Measurements from ENCODE around the gene NAA40. TPM values are rescaled to one million over a fixed set of nuclear protein-coding genes. Genes with fewer than 3 reads are reported as not detected.

Gene NAA40
- total and polyA plus RNA-seq, 2 of the 13 experiments (the other 11 are each of a cell fraction or from before 2014, with no cell fraction given): 11.1 to 17.9 TPM

DNA sequence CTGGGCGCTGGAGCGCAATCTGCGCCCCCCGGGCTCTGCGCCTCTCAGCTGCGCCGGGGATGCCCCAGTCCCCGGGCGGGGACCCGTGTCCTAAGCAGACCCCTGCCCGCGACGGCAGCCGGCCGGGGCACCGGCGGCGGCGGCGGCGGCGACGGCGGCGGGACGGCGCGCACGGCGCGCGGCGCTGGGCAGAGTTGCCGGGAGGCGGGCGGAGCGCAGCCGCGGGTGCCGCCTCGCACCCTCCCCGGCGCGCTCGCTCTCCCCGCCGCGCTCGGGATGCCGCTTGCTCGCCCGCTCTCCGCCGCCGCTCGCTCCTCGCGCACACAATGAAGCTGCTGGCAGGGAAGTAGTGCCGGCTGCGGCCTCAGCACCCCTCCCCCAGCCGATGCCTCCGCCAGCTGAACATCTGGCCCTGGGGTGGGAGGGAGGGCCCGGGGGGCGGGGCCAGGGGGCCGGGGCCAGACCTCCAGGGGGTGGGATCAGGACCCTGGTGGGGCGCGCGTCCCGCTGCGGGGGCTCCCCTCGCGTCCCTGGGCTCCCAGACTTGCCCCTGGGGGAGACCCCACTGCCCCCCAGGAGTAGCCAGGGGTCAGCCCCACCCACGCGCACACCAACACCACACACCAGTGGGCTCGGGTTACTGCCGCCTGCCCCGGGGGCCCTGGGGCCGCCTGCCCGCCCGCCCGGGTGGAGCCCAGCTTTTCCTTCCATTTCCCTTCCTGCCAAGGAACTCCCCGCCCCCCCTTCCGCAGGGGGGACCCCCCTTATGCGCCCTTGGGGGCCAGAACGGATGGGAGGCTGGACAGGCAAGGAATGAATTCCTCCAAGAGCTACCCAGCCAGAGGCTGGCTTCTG is 21.7 kb upstream of the NAA40 start, which contains the start of gene RCOR2 (continued):
- TF ChIP-seq, protein P1, sequence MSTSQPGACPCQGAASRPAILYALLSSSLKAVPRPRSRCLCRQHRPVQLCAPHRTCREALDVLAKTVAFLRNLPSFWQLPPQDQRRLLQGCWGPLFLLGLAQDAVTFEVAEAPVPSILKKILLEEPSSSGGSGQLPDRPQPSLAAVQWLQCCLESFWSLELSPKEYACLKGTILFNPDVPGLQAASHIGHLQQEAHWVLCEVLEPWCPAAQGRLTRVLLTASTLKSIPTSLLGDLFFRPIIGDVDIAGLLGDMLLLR (CRISPR knock-in tag; IDR thresholded peaks at IDR 0.05): no peak; the same call in 1 of the 2 replicates
- TF ChIP-seq HCFC1 (IDR thresholded peaks at IDR 0.05; ENCODE audit: low read depth, low read length) (no peak), TIGD3 (CRISPR knock-in tag; IDR thresholded peaks at IDR 0.05; ENCODE audit: borderline replicate concordance) (no peak), KDM2A (CRISPR knock-in tag; IDR thresholded peaks at IDR 0.05; ENCODE audit: borderline replicate concordance, low read depth) (peak; percentile 60; the same call in 1 of the 2 replicates), MLLT10 (CRISPR knock-in tag; IDR thresholded peaks at IDR 0.05) (no peak), KLF11 (CRISPR knock-in tag; IDR thresholded peaks at IDR 0.05) (no peak), MIER3 (CRISPR knock-in tag; IDR thresholded peaks at IDR 0.05; ENCODE audit: borderline replicate concordance) (no peak), E2F1 (CRISPR knock-in tag; IDR thresholded peaks at IDR 0.05) (no peak), REPIN1 (CRISPR knock-in tag; IDR thresholded peaks at IDR 0.05; ENCODE audit: borderline replicate concordance, low read depth) (no peak), ZNF501 (CRISPR knock-in tag; IDR thresholded peaks at IDR 0.05) (peak; percentile 19; the same call in 1 of the 2 replicates), ATM (IDR thresholded peaks at IDR 0.05; ENCODE audit: borderline replicate concordance) (no peak), U2AF1 (optimal IDR thresholded peaks at IDR 0.05; ENCODE audit: low read depth, low read length) (no peak), NR2F1 (CRISPR knock-in tag; IDR thresholded peaks at IDR 0.05) (no peak), YY1 (IDR thresholded peaks at IDR 0.05; ENCODE audit: insufficient read depth, insufficient replicate concordance, low read depth, low read length) (peak; percentile 57), SETDB1 (CRISPR knock-in tag; IDR thresholded peaks at IDR 0.05; ENCODE audit: borderline replicate concordance) (no peak), NR3C1 (CRISPR knock-in tag; IDR thresholded peaks at IDR 0.05) (no peak), ZNF761 (CRISPR knock-in tag; conservative IDR thresholded peaks at IDR 0.05) (0 out of 2 replicates have a peak, but pooled peaks have one; percentile 14), KDM1A (CRISPR knock-in tag; IDR thresholded peaks at IDR 0.05) (0 out of 2 replicates have a peak, but pooled peaks have one; percentile 24), AFF4 (CRISPR knock-in tag; IDR thresholded peaks at IDR 0.05) (no peak), ASH2L (IDR thresholded peaks at IDR 0.05; ENCODE audit: insufficient read length, low read depth, low read length) (no peak)
- TF ChIP-seq, protein P2, sequence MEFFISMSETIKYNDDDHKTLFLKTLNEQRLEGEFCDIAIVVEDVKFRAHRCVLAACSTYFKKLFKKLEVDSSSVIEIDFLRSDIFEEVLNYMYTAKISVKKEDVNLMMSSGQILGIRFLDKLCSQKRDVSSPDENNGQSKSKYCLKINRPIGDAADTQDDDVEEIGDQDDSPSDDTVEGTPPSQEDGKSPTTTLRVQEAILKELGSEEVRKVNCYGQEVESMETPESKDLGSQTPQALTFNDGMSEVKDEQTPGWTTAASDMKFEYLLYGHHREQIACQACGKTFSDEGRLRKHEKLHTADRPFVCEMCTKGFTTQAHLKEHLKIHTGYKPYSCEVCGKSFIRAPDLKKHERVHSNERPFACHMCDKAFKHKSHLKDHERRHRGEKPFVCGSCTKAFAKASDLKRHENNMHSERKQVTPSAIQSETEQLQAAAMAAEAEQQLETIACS (CRISPR knock-in tag; IDR thresholded peaks at IDR 0.05): no peak
